NOMO-1 treated with dmso at 0.1 percent for 144 hours (cell line): ENCODE measurements around the gene ROR1.

Source experiments
- DNase-seq: peaks from one replicate; lab custom pipeline; 2025; ENCODE audit not compliant: unreplicated experiment; lab: John Stamatoyannopoulos, UW

ROR1 gene

GRCh38 chr1:64163970-64164369, 390.2 kb downstream of the ROR1 start:
- no peak for DNase-seq

- DNase-seq, result no peak
Observed at GRCh38 chr1:64166629-64167028, 392.8 kb downstream of the ROR1 start.

GRCh38 chr1:64167176-64167575, 393.4 kb downstream of the ROR1 start:
- no peak for DNase-seq

GRCh38 chr1:64171246-64171645, 397.4 kb downstream of the ROR1 start:
- DNase-seq, result no peak

GRCh38 chr1:64171797-64172281, 398.0 kb downstream of the ROR1 start:
- peak; percentile 67 for DNase-seq

GRCh38 chr1:64172458-64172983, 398.7 kb downstream of the ROR1 start:
- no peak for DNase-seq

- no peak for DNase-seq
Observed at GRCh38 chr1:64173336-64173940, 399.6 kb downstream of the ROR1 start.

GRCh38 chr1:64175639-64176038, 401.8 kb downstream of the ROR1 start:
- no peak for DNase-seq

- DNase-seq, result no peak
Observed at GRCh38 chr1:64176659-64177058, 402.8 kb downstream of the ROR1 start.

GRCh38 chr1:64179588-64179987, 405.8 kb downstream of the ROR1 start:
- no peak for DNase-seq

GRCh38 chr1:64182207-64182606, 408.4 kb downstream of the ROR1 start:
- DNase-seq, result no peak

- no peak for DNase-seq
Observed at GRCh38 chr1:64183395-64184002, 409.7 kb downstream of the ROR1 start.

GRCh38 chr1:64184003-64184440, 410.2 kb downstream of the ROR1 start:
- no peak for DNase-seq

GRCh38 chr1:64186138-64186897, 412.5 kb downstream of the ROR1 start:
- no peak for DNase-seq

GRCh38 chr1:64186898-64187280, 413.1 kb downstream of the ROR1 start:
- DNase-seq, result no peak

GRCh38 chr1:64187646-64188045, 413.8 kb downstream of the ROR1 start:
- no peak for DNase-seq

GRCh38 chr1:64192290-64192689, 418.5 kb downstream of the ROR1 start:
- DNase-seq, result no peak

- peak; percentile 14 for DNase-seq
Observed at GRCh38 chr1:64194168-64195080, 420.6 kb downstream of the ROR1 start.

GRCh38 chr1:64195081-64195395, 421.2 kb downstream of the ROR1 start:
- DNase-seq, result no peak

GRCh38 chr1:64196074-64196870, 422.5 kb downstream of the ROR1 start:
- no peak for DNase-seq
